ENCODE measurements around the gene SLC27A1. TPM values are rescaled to one million over a fixed set of nuclear protein-coding genes. Genes with fewer than 3 reads are reported as not detected.

SLC27A1 gene
- total and polyA plus RNA-seq, 4 experiments from 2014 or later, result 5.2 to 10.1 (median 7.9) TPM

GRCh38 chr19:17435218-17435617 is 35.1 kb upstream of the SLC27A1 start:
- no peaks in the 10 kb centered on the region for H3K4me1 ChIP-seq (ENCODE audit: insufficient read depth, low read length)
- no peaks in the 10 kb centered on the region for H3K4me1 Mint-ChIP-seq
- no peak overlapping the region for H3K27ac Mint-ChIP-seq
- H3K27me3 ChIP-seq (ENCODE audit: insufficient read depth, low read length), result no peaks in the 10 kb centered on the region
- no peak overlapping the region for H3K4me3 Mint-ChIP-seq
- ChIA-PET CTCF (ENCODE audit: partially characterized antibody) (interaction anchor here (0.6 kb wide), 1 partner anchor 14 kb away, joined by 3 read pairs; no protein-coding TSS in a partner anchor), POLR2A (ENCODE audit: partially characterized antibody) (no interaction called here)
- H3K4me3 ChIP-seq (ENCODE audit: low read length in 2 of 2), result no peak overlapping the region
- H3K36me3 ChIP-seq (ENCODE audit: insufficient read depth, low read length), result no peaks in the 10 kb centered on the region
- no peaks in the 10 kb centered on the region for H3K9me3 Mint-ChIP-seq
- no peak for DNase-seq
- H3K27me3 Mint-ChIP-seq, result peaks cover 0 to 2% of the 10 kb centered on the region in 2 donors
- H3K9me3 ChIP-seq (ENCODE audit: control insufficient read depth in 1 of 2, low read length in 2 of 2), result no peaks in the 10 kb centered on the region
- H3K36me3 Mint-ChIP-seq, result no peaks in the 10 kb centered on the region
- H3K27ac ChIP-seq (ENCODE audit: low read depth, low read length), result no peak overlapping the region
- intact Hi-C loops (cut with micrococcal nuclease), result no loop called here

DNA sequence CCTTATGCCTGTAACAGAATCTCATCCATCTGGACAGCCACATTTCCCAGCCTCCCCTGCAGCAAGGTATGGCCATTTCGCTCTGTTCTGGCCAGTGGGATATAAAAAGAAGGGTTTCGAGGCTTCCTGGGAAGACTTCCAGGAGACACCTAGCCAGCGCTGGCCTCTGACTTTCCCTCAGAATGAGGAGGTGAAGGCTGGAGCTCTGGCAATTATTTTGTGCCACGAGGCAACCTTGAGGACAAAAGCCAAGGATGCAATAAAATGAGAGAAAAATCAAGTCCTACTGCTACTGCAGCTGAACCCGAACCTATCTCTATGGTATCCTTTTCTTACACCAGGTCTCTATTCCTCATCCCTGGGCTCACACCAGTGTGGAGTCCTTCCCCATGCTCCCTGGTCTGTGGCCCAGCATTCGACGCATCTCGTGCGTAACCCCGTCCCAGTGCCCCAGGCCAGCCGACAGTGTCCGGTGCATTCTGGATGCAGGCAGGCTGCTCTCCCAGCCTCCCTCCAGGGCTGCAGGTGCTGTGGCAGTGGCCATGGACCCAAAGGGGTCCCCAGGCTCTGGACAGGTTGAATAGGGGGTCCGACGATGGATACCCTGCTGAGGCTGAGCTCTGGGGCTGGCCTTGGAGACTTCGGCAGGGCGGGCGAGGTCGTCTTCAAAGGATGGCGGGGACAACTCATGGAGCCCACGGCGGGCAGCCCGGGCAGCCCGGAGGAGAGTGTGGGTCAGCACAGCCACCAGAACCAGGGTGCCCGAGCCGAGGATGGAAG is 34.0 kb upstream of the SLC27A1 start:
- no peaks in the 10 kb centered on the region for H3K36me3 Mint-ChIP-seq
- ChIA-PET POLR2A (ENCODE audit: partially characterized antibody) (no interaction called here), CTCF (ENCODE audit: partially characterized antibody) (no interaction called here)
- Histone ChIP-seq H3K4me3 (ENCODE audit: low read length in 2 of 2) (no peak overlapping the region), H3K36me3 (ENCODE audit: insufficient read depth, low read length) (no peaks in the 10 kb centered on the region), H3K9me3 (ENCODE audit: control insufficient read depth in 1 of 2, low read length in 2 of 2) (no peaks in the 10 kb centered on the region), H3K27ac (ENCODE audit: low read depth, low read length) (no peak overlapping the region), H3K4me1 (ENCODE audit: insufficient read depth, low read length) (no peaks in the 10 kb centered on the region), H3K27me3 (ENCODE audit: insufficient read depth, low read length) (no peaks in the 10 kb centered on the region)
- no peaks in the 10 kb centered on the region for H3K4me1 Mint-ChIP-seq
- intact Hi-C loops (cut with micrococcal nuclease), result no loop called here
- DNase-seq, result no peak
- H3K27ac Mint-ChIP-seq, result peak overlapping the region in 1 of 7 donors; percentile 35
- no peak overlapping the region for H3K4me3 Mint-ChIP-seq
- no peaks in the 10 kb centered on the region for H3K9me3 Mint-ChIP-seq
- H3K27me3 Mint-ChIP-seq, result peaks cover 0 to 2% of the 10 kb centered on the region in 2 donors

DNA sequence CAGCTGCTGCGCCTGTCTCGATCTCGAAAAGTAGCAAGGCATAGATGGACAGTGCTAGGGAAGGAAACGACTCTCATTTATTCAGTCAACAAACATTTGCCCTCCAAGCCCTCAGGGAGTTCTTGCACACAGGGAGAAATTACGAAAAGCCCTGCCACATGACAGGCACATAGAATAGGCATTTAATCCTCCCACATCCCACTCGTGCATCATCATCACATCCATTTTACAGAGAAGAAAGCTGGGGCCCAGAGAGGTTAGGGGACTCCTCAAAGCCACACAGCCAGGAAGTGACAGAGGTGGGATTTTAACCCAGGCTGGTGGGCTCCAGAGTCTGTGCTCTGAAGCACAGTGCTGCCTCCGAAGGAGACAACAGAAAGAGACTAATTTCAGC is 33.5 kb upstream of the SLC27A1 start:
- Mint-ChIP-seq H3K27ac (peak overlapping the region in 1 of 7 donors; percentile 35), H3K9me3 (no peaks in the 10 kb centered on the region), H3K36me3 (no peaks in the 10 kb centered on the region), H3K4me3 (no peak overlapping the region), H3K4me1 (no peaks in the 10 kb centered on the region), H3K27me3 (peaks cover 0 to 2% of the 10 kb centered on the region in 2 donors)
- H3K9me3 ChIP-seq (ENCODE audit: control insufficient read depth in 1 of 2, low read length in 2 of 2), result no peaks in the 10 kb centered on the region
- no peaks in the 10 kb centered on the region for H3K36me3 ChIP-seq (ENCODE audit: insufficient read depth, low read length)
- no peak for DNase-seq
- intact Hi-C loops (cut with micrococcal nuclease), result no loop called here
- no peak overlapping the region for H3K4me3 ChIP-seq (ENCODE audit: low read length in 2 of 2)
- POLR2A ChIA-PET (ENCODE audit: partially characterized antibody), result no interaction called here
- H3K4me1 ChIP-seq (ENCODE audit: insufficient read depth, low read length), result no peaks in the 10 kb centered on the region
- no peaks in the 10 kb centered on the region for H3K27me3 ChIP-seq (ENCODE audit: insufficient read depth, low read length)
- H3K27ac ChIP-seq (ENCODE audit: low read depth, low read length), result no peak overlapping the region
- CTCF ChIA-PET (ENCODE audit: partially characterized antibody), result no interaction called here

GRCh38 chr19:17441241-17442021 is 28.9 kb upstream of the SLC27A1 start:
- no peaks in the 10 kb centered on the region for H3K4me1 Mint-ChIP-seq
- Histone ChIP-seq H3K4me3 (ENCODE audit: low read length in 2 of 2) (no peak overlapping the region), H3K9me3 (ENCODE audit: control insufficient read depth in 1 of 2, low read length in 2 of 2) (no peaks in the 10 kb centered on the region), H3K27me3 (ENCODE audit: insufficient read depth, low read length) (no peaks in the 10 kb centered on the region), H3K36me3 (ENCODE audit: insufficient read depth, low read length) (no peaks in the 10 kb centered on the region), H3K4me1 (ENCODE audit: insufficient read depth, low read length) (no peaks in the 10 kb centered on the region), H3K27ac (ENCODE audit: low read depth, low read length) (no peak overlapping the region)
- CTCF ChIA-PET (ENCODE audit: partially characterized antibody), result interaction anchor here (0.7 kb wide), 1 partner anchor 54 kb away, joined by 3 read pairs; no protein-coding TSS in a partner anchor
- H3K27ac Mint-ChIP-seq, result no peak overlapping the region
- H3K27me3 Mint-ChIP-seq, result peaks cover 0 to 2% of the 10 kb centered on the region in 2 donors
- H3K4me3 Mint-ChIP-seq, result no peak overlapping the region
- POLR2A ChIA-PET (ENCODE audit: partially characterized antibody), result no interaction called here
- no peaks in the 10 kb centered on the region for H3K9me3 Mint-ChIP-seq
- DNase-seq, result no peak
- no peaks in the 10 kb centered on the region for H3K36me3 Mint-ChIP-seq
- intact Hi-C loops (cut with micrococcal nuclease), result no loop called here

- Histone ChIP-seq H3K4me3 (ENCODE audit: low read length in 2 of 2) (no peak overlapping the region), H3K9me3 (ENCODE audit: control insufficient read depth in 1 of 2, low read length in 2 of 2) (no peaks in the 10 kb centered on the region), H3K27ac (ENCODE audit: low read depth, low read length) (no peak overlapping the region), H3K4me1 (ENCODE audit: insufficient read depth, low read length) (peaks cover 4% of the 10 kb centered on the region), H3K36me3 (ENCODE audit: insufficient read depth, low read length) (no peaks in the 10 kb centered on the region), H3K27me3 (ENCODE audit: insufficient read depth, low read length) (no peaks in the 10 kb centered on the region)
- Mint-ChIP-seq H3K27me3 (peaks cover 9 to 12% of the 10 kb centered on the region in 2 donors), H3K9me3 (peaks cover 0 to 3% (median 0%) of the 10 kb centered on the region in 8 donors), H3K27ac (no peak overlapping the region), H3K4me1 (peaks cover 4 to 14% (median 5%) of the 10 kb centered on the region in 4 donors), H3K36me3 (no peaks in the 10 kb centered on the region), H3K4me3 (no peak overlapping the region)
- no peak for DNase-seq
- intact Hi-C loops (cut with micrococcal nuclease), result no loop called here
- ChIA-PET CTCF (ENCODE audit: partially characterized antibody) (interaction anchor here (1.1 to 1.3 kb wide), 2 partner anchors 20 to 128 kb away, joined by 3 to 4 read pairs; no protein-coding TSS in a partner anchor), POLR2A (ENCODE audit: partially characterized antibody) (no interaction called here)
Measured at GRCh38 chr19:17445526-17446165, 24.7 kb upstream of the SLC27A1 start.

DNA sequence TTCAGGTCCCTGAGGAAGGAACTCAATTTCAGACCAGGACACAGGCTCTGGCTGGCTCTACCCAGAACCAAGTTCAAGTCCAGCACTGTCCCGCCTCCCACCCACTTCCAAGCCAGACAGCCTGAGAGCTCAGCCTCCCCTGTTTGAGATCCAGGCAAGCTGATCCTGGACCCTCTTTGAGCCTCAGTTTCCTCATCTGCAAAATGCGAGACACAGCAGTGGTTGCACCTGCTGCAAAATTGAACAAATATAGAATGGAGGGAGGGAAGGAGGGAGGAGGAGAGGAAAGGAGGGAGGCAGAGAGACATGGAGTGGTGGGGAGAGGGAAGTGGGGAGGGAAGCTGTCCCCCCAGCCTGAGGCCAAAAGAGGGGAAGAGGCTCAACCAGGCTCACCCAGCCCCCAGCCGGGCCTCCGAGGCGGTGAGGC is 22.6 kb upstream of the SLC27A1 start:
- H3K27ac Mint-ChIP-seq, result no peak overlapping the region
- peaks cover 0 to 3% (median 0%) of the 10 kb centered on the region in 8 donors for H3K9me3 Mint-ChIP-seq
- CTCF ChIA-PET (ENCODE audit: partially characterized antibody), result interaction anchor here (0.7 to 2.2 kb wide), 6 partner anchors 14 to 59 kb away, joined by 3 to 12 read pairs (median 6); partner anchors contain the start of gene CCDC194

More for the DNA sequence above, 22.6 kb upstream of the SLC27A1 start:
- Mint-ChIP-seq H3K36me3 (no peaks in the 10 kb centered on the region), H3K4me1 (peaks cover 4 to 14% (median 5%) of the 10 kb centered on the region in 4 donors), H3K4me3 (peak overlapping the region; percentile 27 to 71 (median 60)), H3K27me3 (peaks cover 9 to 12% of the 10 kb centered on the region in 2 donors)
- intact Hi-C loops (cut with micrococcal nuclease), result loop anchor here (1.0 kb wide), 1 partner anchor 52 kb away; no protein-coding TSS in a partner anchor
- H3K9me3 ChIP-seq (ENCODE audit: control insufficient read depth in 1 of 2, low read length in 2 of 2), result no peaks in the 10 kb centered on the region
- no peaks in the 10 kb centered on the region for H3K36me3 ChIP-seq (ENCODE audit: insufficient read depth, low read length)
- H3K27ac ChIP-seq (ENCODE audit: low read depth, low read length), result no peak overlapping the region
- no peak overlapping the region for H3K4me3 ChIP-seq (ENCODE audit: low read length in 2 of 2)
- no peak for DNase-seq
- POLR2A ChIA-PET (ENCODE audit: partially characterized antibody), result interaction anchor here (1.4 kb wide), 1 partner anchor 52 kb away, joined by 4 read pairs; no protein-coding TSS in a partner anchor
- peaks cover 9% of the 10 kb centered on the region for H3K4me1 ChIP-seq (ENCODE audit: insufficient read depth, low read length)
- H3K27me3 ChIP-seq (ENCODE audit: insufficient read depth, low read length), result no peaks in the 10 kb centered on the region
